GM12891 (cell line): ENCODE data around the gene CCDC154.

Source experiments
- POLR2A ChIP-seq: IDR thresholded peaks from 2 replicates; pipeline ENCODE4 v1.6.1; 2011; ENCODE audit warnings: low read depth, low read length, control low read depth
- POLR2AphosphoS5 ChIP-seq: IDR thresholded peaks from 2 replicates; pipeline ENCODE4 v1.6.1; 2011; ENCODE audit warnings: low read depth, low read length, control low read depth
- SPI1 ChIP-seq: IDR thresholded peaks from 2 replicates; pipeline ENCODE4 v1.6.1; 2011; ENCODE audit warnings: low read depth, low read length, control low read depth
- TAF1 ChIP-seq: IDR thresholded peaks from 2 replicates; pipeline ENCODE4 v1.6.1; 2011; ENCODE audit warnings: low read depth, low read length, control low read depth

GRCh38 chr16:1434644-1435592 lies 9.4 kb downstream of the CCDC154 start:
- TF ChIP-seq POLR2AphosphoS5 (no peak), TAF1 (no peak), POLR2A (no peak), SPI1 (no peak)
